GM23248 (cell line): ENCODE data around the gene RANBP6. TPM values are rescaled to one million over a fixed set of nuclear protein-coding genes. Genes with fewer than 3 reads are reported as not detected.
"Not testable (repeated sequence)": the region's sequence is repeated elsewhere in the genome, so short reads cannot be mapped to it uniquely, and the experiment has no call there.

Experiments used
- DNase-seq: peaks from one replicate; pipeline ENCODE4 v3.0.0-alpha.2; 2015
- H2AFZ ChIP-seq: fragments of 200-600 bp; sonication (generic); 2 replicates; pipeline ENCODE4 v1.6.1; 2016; ENCODE audit warnings: antibody characterized with exemption
- H3F3A ChIP-seq: fragments of 200-600 bp; sonication (generic); 2 replicates; pipeline ENCODE4 v1.6.1; 2016; ENCODE audit warnings: mild to moderate bottlenecking, antibody characterized with exemption, mixed run types; ENCODE audit not compliant: insufficient read depth
- H3K27ac ChIP-seq: fragments of 200-600 bp; sonication (generic); 2 replicates; pipeline ENCODE4 v1.5.1; 2016; ENCODE audit warnings: mild to moderate bottlenecking
- H3K27me3 ChIP-seq: fragments of 200-600 bp; sonication (generic); replicated peaks from 2 replicates; pipeline ENCODE4 v1.6.1; 2016; ENCODE audit warnings: mild to moderate bottlenecking; ENCODE audit not compliant: insufficient read depth
- H3K36me3 ChIP-seq: fragments of 200-600 bp; sonication (generic); 2 replicates; pipeline ENCODE4 v1.6.1; 2016; ENCODE audit warnings: low read depth, mild to moderate bottlenecking
- H3K4me1 ChIP-seq: fragments of 200-600 bp; sonication (generic); 2 replicates; pipeline ENCODE4 v1.6.1; 2016; ENCODE audit warnings: mild to moderate bottlenecking; ENCODE audit not compliant: insufficient read depth
- H3K4me2 ChIP-seq: fragments of 200-600 bp; sonication (generic); one replicate; pipeline ENCODE4 v1.6.1; 2016; ENCODE audit warnings: mild to moderate bottlenecking; ENCODE audit not compliant: unreplicated experiment
- H3K4me3 ChIP-seq: fragments of 200-600 bp; sonication (generic); 2 replicates; pipeline ENCODE4 v1.5.1; 2016; ENCODE audit warnings: mild to moderate bottlenecking
- H3K79me2 ChIP-seq: fragments of 200-600 bp; sonication (generic); 2 replicates; pipeline ENCODE4 v1.6.1; 2016; ENCODE audit warnings: mild to moderate bottlenecking; ENCODE audit not compliant: insufficient read depth
- H3K9ac ChIP-seq: fragments of 200-600 bp; sonication (generic); 2 replicates; pipeline ENCODE4 v1.6.1; 2016; ENCODE audit warnings: mild to moderate bottlenecking
- H3K9me2 ChIP-seq: fragments of 200-600 bp; sonication (generic); 2 replicates; pipeline ENCODE4 v1.6.1; 2016; ENCODE audit warnings: mixed run types, mild to moderate bottlenecking, moderate library complexity; ENCODE audit not compliant: insufficient read depth
- H3K9me3 ChIP-seq: fragments of 200-600 bp; sonication (generic); one replicate; pipeline ENCODE4 v1.6.1; 2017; ENCODE audit warnings: low read depth
- H4K20me1 ChIP-seq: fragments of 200-600 bp; sonication (generic); 2 replicates; pipeline ENCODE4 v1.6.0; 2016; ENCODE audit not compliant: insufficient read depth
- EZH2 ChIP-seq: fragments of 200-600 bp; sonication (generic); IDR thresholded peaks from 2 replicates; pipeline ENCODE4 v1.6.1; 2018; ENCODE audit warnings: antibody characterized with exemption, mild to moderate bottlenecking; ENCODE audit not compliant: insufficient read depth, poor library complexity, severe bottlenecking
- EZH2phosphoT487 ChIP-seq: fragments of 200-600 bp; sonication (generic); IDR thresholded peaks from 2 replicates; pipeline ENCODE4 v1.6.1; 2018; ENCODE audit warnings: antibody characterized with exemption, moderate library complexity, mild to moderate bottlenecking, low read depth; ENCODE audit not compliant: insufficient read depth
- WGBS, 2 experiments: methylation state at CpG; one replicate each; pipeline ENCODE4 v1.1.6; 2015 to 2017; ENCODE audit warnings: low lambda C conversion rate in 2 of 2, low coverage in 1 of 2; ENCODE audit errors: missing lambda C conversion rate in 2 of 2; 5-methylcytosine and 5-hydroxymethylcytosine counted together
- in situ Hi-C: fragments of 300-500 bp; cut with MboI; formaldehyde crosslinking; loops from 2 replicates; pipeline ENCODE4 v1.15.0; 2020
- polyA plus RNA-seq: library from polyadenylated mRNA; unstranded; fragments of >200 nt; fragmentation: Nextera tagmentation; extraction: Ambion mirVana; gene quantifications from 2 replicates; pipeline ENCODE4 v1.2.1, GENCODE V29; 2016
- total RNA-seq: library from RNA; depleted of rRNA; stranded (reverse); fragments of >200 nt; shearing (Covaris generic); gene quantifications from 2 replicates; pipeline ENCODE4 v1.2.3, GENCODE V29; 2014; rRNA removed

Gene RANBP6
- total RNA-seq (25.7 and 35.0 TPM in 2 replicates), polyA plus RNA-seq (16.3 and 17.8 TPM in 2 replicates)

DNA sequence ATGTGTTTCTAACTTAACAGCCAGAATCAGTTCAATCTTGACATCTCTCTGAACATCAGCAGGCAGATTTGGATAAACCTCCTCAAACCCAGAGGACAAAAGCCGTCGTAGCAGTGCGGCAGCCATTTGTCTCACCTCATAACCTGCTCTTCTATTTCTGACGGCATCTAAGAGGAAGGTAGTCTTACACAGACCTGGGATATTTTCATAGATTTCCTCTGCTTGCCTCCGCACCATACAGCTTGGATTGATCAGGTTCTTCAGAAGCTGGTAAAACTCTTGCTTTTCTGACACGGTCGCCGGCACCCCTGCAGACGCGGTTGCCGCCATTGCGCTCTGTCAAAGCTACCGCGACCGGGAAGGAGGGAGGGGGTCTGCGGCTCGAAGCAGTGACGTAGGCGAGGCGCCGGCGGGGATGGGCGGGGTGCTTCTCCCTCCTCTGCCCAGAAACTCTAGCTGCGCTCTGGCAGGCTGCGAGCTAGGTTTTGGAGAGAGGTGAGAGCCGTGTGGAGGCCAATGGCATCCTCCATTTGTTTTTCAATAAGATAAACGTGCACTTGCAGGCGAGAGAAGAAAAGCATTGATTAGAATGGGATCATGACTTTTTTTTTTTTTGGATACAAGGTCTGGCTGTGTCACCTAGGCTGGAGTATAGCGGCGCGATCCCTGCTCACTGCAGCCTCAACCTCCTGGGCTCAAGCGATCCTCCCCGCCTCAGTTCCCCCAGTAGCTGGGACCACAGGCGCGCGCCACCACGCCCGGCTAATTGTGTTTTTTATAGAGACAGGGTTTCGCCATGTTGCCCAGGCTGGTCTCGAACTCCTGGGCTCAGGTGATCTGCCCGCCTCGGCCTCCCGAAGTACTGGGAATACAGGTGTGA lies at the start of gene RANBP6:
RANBP6 (minus strand) TSS at position 347 of the 880 bp plus-strand sequence; CDS start at position 330, 17 bp downstream.
- Histone ChIP-seq H3K9me2 (no peaks in the 10 kb centered on the region), H3K79me2 (peaks cover 42% of the 10 kb centered on the region), H3K4me2 (peak within 1 kb of the TSS; percentile 82), H3K36me3 (peaks cover 15% of the 10 kb centered on the region), H4K20me1 (no peaks in the 10 kb centered on the region), H3K9me3 (no peaks in the 10 kb centered on the region), H3K27ac (peak within 1 kb of the TSS; percentile 86), H3K9ac (peak within 1 kb of the TSS; percentile 88), H3K27me3 (no peaks in the 10 kb centered on the region), H3F3A (peaks cover 17% of the 10 kb centered on the region), H3K4me3 (peak within 1 kb of the TSS; percentile 95), H3K4me1 (peaks cover 11% of the 10 kb centered on the region), H2AFZ (peak within 1 kb of the TSS; percentile 99)
- TF ChIP-seq EZH2 (no peak), EZH2phosphoT487 (no peak)
- in situ Hi-C loops, result no loop called here
- DNase-seq, result peak; percentile 95
- WGBS, 2 experiments, result 4% methylated on average over 40 to 43 of the region's 43 CpGs

DNA sequence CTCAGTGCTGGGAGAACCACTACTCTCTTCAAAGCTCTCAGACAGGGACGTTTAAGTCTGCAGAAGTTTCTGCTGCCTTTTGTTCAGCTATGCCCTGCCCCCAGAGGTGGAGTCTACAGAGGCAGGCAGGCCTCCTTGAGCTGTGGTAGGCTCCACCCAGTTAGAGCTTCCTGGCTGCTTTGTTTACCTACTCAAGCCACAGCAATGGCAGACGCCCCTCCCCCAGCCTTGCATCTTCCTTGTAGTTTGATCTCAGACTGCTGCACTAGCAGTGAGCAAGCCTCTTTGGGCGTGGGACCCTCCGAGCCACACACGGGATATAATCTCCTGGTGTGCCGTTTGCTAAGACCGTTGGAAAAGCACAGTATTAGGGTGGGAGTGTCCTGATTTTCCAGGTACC lies 47.7 kb upstream of the RANBP6 start:
- H3K9me2 ChIP-seq, H3K27ac ChIP-seq, H3K9ac ChIP-seq, in situ Hi-C loops, H2AFZ ChIP-seq, H3K4me3 ChIP-seq, H3K36me3 ChIP-seq, H3K79me2 ChIP-seq, H3K4me2 ChIP-seq, H4K20me1 ChIP-seq, H3K4me1 ChIP-seq, H3F3A ChIP-seq, H3K9me3 ChIP-seq, DNase-seq, H3K27me3 ChIP-seq: not testable (repeated sequence)
- 53 to 61% methylated on average over 7 of the region's 7 CpGs for WGBS, 2 experiments

DNA sequence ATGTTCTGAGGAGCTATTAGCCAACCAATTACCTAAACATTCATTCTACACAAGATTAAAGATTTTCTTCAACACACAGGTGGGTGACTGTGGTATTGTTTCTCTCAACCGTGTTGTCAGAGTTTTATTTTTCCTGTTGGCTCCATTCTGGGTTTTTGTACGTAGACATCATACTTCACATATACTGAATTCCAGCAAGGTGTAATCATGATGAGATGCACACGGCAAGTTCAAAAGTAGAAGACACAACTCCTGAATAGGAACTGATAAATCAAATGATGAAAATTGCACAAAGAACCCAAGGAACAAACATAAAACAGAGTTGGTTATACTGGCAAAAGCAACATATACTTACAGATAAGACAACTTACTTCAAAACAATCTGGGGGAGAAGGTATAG lies 40.2 kb upstream of the RANBP6 start:
- H3K27me3 ChIP-seq, result no peaks in the 10 kb centered on the region
- DNase-seq, result no peak
- in situ Hi-C loops, result no loop called here
- H2AFZ ChIP-seq, result no peak overlapping the region
- peaks cover 13% of the 10 kb centered on the region; the same call in 1 of the 2 replicates for H3F3A ChIP-seq
- no peaks in the 10 kb centered on the region for H4K20me1 ChIP-seq
- H3K9me2 ChIP-seq, result no peaks in the 10 kb centered on the region
- no peak overlapping the region for H3K9ac ChIP-seq
- no peaks in the 10 kb centered on the region for H3K36me3 ChIP-seq
- no peaks in the 10 kb centered on the region for H3K9me3 ChIP-seq
- no peak for TF ChIP-seq EZH2phosphoT487
- no peak for TF ChIP-seq EZH2
- H3K4me1 ChIP-seq, result peaks cover 15% of the 10 kb centered on the region
- no peak overlapping the region for H3K27ac ChIP-seq
- H3K79me2 ChIP-seq, result no peaks in the 10 kb centered on the region
- H3K4me2 ChIP-seq, result no peak overlapping the region
- H3K4me3 ChIP-seq, result no peak overlapping the region
- WGBS, 2 experiments, result 34 to 38% methylated on average over 3 of the region's 3 CpGs

DNA sequence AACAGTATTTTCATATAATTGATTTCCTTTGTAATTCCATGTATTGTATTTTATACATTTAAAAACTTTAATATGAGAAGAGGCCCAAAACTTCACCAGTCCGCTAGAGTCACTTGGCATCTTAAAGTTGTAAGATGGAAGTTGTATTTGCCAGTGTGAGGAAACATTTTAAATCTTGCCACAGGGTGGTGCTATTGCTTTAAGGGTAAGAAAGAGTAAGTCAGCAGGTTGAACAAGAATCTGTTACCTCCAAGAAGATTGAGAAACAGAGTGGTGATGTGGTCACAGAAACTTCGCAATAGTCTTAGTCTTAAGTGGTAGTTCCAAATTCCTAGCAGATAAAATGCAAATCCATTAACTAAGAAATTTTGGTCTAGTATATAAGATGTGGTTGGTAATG lies 39.8 kb upstream of the RANBP6 start:
- Histone ChIP-seq H3K27ac (no peak overlapping the region), H3K9ac (no peak overlapping the region), H3F3A (peaks cover 13% of the 10 kb centered on the region; the same call in 1 of the 2 replicates), H3K27me3 (no peaks in the 10 kb centered on the region), H3K9me3 (no peaks in the 10 kb centered on the region), H2AFZ (peak overlapping the region; percentile 40; the same call in 1 of the 2 replicates), H3K36me3 (no peaks in the 10 kb centered on the region), H3K4me2 (peak overlapping the region; percentile 32), H3K4me3 (no peak overlapping the region), H3K79me2 (no peaks in the 10 kb centered on the region), H3K9me2 (no peaks in the 10 kb centered on the region), H4K20me1 (no peaks in the 10 kb centered on the region), H3K4me1 (peaks cover 15% of the 10 kb centered on the region)
- 5 to 6% methylated on average over 2 of the region's 2 CpGs for WGBS, 2 experiments
- DNase-seq, result peak; percentile 91
- in situ Hi-C loops, result no loop called here
- no peak for TF ChIP-seq EZH2
- TF ChIP-seq EZH2phosphoT487, result no peak
